GM12801 (cell line): ENCODE measurements around the gene ZRANB1.

Source experiments
- TF ChIP-seq, protein P1 (sequence below): IDR thresholded peaks from one replicate; pipeline ENCODE4 v1.5.1; 2011; ENCODE audit warnings: control low read depth; ENCODE audit not compliant: insufficient read length; ENCODE audit errors: extremely low read depth

ZRANB1 gene

DNA sequence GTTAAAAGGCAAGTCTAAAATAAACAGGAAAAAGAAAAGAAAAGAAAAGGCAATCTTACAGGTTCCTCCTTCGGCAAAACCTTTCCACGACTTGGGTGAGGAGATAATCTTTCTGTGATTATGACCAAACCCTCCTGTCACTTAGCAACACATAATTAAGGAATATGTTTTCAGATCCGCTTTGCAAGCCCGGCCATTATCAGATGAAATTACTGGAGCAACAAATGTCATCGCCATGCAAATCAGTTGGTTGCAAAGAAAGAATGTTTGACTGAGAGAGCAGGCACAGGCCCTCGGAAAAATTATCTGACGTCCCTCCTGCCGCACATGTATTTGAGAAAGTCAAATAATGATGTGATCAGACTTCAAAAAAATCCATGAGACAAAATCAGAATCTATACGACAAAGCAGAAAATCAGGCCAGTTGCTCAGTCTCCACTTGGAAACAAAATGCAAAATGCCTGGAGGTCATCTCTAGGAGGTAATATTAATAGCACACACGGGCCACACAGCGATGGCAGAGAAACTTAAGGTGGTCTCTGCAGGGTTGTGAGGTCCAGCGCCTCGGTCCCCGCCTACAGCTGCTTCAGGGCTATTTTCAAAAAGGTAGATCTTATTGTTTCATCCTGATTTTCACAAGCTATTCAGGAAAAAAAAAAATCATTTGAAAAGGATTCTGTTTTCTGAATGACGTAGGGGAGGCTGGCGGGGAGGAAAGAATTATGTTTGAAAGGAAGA lies 82.7 kb downstream of the ZRANB1 start:
- TF ChIP-seq, protein P1, sequence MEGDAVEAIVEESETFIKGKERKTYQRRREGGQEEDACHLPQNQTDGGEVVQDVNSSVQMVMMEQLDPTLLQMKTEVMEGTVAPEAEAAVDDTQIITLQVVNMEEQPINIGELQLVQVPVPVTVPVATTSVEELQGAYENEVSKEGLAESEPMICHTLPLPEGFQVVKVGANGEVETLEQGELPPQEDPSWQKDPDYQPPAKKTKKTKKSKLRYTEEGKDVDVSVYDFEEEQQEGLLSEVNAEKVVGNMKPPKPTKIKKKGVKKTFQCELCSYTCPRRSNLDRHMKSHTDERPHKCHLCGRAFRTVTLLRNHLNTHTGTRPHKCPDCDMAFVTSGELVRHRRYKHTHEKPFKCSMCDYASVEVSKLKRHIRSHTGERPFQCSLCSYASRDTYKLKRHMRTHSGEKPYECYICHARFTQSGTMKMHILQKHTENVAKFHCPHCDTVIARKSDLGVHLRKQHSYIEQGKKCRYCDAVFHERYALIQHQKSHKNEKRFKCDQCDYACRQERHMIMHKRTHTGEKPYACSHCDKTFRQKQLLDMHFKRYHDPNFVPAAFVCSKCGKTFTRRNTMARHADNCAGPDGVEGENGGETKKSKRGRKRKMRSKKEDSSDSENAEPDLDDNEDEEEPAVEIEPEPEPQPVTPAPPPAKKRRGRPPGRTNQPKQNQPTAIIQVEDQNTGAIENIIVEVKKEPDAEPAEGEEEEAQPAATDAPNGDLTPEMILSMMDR: no peak

DNA sequence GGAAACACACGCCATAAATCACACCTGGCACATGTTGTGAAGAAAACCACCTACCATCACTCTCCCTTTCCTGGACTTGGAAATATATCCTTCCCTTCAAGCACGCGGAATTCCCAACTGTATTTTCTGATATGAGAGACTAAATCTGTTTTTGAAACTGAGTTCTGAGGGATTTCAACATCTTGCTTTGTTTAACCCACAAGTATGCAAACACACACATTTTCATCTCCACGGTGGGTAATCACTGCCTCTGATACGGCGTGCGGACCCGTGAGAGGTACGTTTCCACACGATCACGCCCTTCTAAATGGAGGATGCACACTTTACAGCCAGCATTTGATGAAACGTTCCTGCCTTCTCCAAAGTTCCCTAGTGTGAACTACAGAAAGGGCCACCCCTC lies 83.4 kb downstream of the ZRANB1 start:
- TF ChIP-seq, protein P1: no peak

DNA sequence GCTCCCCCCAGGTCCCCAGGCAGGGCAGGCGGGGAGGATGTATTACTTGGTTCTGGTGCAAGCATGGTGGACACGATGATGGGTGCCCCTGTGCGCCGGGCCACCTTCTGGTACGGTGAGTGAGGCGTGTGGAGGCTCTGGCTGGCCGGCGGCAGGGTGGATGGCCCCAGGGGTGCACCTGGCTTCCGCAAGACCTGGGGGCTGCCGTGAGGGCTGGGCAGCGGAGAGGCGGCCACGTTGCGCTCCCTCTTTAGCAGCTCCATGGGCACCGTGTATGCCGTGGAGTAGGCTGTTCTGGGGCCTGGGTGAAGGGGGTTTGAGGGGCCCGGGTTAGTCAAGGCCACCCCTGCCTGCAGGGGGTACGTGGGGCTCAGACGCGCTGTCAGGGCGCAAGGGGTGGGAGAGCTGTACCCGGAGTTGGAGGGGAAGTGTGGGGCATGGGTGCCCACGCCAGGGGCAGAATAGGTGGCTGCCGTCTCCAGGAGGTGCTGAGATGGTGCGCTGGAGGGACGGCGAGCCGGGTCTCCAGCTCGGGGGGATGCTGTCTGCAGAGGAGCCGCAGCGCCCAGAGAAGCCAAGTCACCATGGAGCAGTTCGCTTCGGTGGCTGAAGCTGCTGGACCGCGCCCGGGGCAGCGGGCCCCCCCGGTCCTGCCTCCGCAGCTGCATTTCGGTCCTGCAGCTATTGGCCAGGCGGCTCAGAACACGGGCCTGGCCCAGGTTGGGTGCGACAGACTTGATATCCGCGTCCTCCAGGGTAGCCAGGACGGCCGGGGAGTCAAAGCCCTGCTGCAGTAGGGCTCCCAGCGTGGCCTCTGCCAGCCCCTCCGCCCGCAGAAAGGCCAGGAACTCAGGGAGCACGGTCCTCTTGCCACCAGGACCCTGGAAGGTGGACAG lies 84.4 kb downstream of the ZRANB1 start:
- TF ChIP-seq, protein P1: no peak

DNA sequence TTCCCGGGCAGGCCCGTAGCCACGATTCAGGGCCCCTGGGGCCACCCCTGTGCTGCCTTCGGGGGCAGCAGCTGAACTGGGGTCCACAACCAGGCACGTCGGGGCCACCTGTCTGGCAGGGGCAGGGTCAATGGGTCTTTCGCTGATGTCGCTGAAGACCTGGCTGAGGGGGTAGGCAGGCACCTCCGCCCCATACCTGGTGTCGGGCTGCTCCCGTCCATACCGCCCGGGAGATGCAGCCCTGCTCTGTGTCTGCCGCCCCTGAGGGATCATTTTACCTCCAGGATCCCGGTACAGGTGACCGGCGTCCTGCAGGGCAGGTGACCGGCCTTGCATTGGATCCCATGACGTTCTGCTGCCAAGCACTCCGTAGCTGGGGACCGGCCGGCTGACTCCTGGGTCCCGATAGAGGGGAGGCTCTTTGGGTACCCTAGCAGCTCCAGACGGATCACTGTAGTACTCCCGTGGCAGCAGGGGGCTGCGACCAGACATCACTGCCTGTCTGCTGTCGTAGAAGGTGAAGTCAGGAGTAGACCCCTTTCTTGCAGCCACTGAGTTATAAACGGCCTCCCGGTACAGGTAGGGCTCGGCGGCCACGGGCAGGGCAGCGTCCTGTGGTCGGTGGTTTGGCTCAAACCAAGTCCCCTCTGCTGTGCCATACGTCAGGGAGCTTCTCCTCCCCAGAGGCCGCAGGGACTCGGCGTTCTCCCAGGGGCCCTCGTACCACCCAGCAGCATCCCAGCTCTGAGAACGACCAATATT lies 85.2 kb downstream of the ZRANB1 start:
- TF ChIP-seq, protein P1: no peak

DNA sequence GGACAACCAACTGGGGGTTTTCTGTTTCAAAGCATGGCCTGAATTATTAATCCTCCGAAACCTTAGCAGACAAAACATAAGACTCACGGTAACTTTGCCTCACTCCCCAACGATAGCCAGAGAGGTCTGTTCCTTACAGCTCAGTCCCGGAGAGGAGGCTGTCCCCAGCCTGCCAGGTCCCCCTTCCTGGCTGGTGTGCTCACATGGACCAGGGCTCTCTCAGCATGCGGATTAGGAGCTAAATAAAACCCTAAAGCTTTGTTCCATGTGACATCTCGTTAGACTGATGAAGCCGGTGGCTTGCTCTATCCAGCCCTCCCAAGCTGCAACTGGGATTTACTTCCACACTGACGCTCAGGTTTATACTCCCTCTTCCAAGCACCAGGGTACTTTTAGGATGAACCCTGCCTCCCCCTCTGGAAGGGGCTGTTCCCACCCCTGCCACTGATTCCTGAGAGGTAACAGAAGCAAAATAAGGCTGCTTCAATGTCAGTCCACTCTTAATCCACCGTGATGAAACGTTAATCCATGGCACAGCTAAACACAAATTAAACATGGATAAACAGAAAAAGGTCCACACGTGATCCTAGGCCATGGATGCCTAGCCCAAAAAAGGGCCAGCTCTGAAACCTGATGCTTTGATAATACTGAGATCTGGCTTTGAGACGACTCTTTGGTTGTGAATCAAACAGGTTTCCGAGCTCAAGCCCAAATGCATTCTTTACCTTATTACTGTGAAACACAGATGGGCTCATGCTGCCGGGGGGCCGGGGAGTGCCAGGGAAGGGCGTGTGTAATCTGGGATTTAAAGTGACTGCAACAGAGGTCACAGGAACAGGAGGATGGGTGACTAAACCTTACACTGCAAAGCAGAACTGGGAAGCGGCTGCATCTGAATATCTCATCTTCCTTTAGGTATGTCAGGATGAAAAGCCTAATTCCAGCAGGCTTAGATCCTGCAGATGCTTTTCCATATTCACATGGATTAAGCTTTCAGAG lies 86.2 kb downstream of the ZRANB1 start:
- TF ChIP-seq, protein P1: no peak

DNA sequence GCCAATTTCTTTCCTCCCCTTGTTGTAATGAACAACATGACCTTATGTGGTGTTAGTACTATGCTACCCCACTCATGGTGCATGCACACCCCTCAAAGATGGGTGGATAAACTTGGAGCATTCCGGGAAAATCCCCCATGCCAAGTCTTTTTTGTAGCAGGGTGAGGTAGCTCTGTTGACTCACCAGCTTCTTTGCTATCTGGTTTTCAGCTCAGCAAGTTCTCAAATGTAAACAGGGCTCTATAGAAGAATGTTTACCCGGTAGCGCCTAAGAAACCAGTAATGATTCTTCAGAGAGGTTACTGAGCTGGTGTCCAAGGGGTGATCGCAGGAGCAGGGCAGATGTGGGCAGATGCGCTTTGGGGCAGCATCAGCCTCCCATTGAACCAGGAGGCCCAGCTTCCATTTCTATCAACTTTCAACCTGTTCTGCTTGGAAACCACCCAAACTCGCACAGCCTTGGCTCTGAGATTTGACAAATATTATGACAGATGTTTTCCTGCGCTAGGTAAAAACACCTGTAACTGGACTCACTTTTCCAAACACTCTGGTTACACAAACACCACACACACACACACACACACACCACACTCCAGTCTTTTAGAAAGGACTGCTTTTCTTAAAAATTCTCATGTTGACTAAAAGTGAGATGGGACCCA lies 87.8 kb downstream of the ZRANB1 start:
- TF ChIP-seq, protein P1: no peak
